PC-9 (cell line): ENCODE measurements around the gene ZSCAN25.

Source experiments
- CTCF ChIP-seq: fragments of 200-600 bp; sonication (generic); conservative IDR thresholded peaks from 2 replicates; pipeline ENCODE4 v1.6.1; 2017; ENCODE audit warnings: mixed run types, antibody characterized with exemption, mild to moderate bottlenecking, moderate library complexity
- EZH2 ChIP-seq: fragments of 200-600 bp; sonication (generic); IDR thresholded peaks from 2 replicates; pipeline ENCODE4 v1.8.0; 2017; ENCODE audit warnings: antibody characterized with exemption, low read depth

GRCh38 chr7:99576251-99576650 is 40.5 kb upstream of the ZSCAN25 start:
- TF ChIP-seq CTCF (no peak), EZH2 (no peak)
